Anterior cingulate cortex (tissue), 58 donors: ENCODE results near the gene CDK18.
"Not testable (repeated sequence)": the region's sequence is repeated elsewhere in the genome, so short reads cannot be mapped to it uniquely, and the experiment has no call there.

Experiments
- DNase-seq, 58 donors: peaks; one replicate each; lab custom pipeline; 2025; lab: John Stamatoyannopoulos, UW

Gene CDK18

DNA sequence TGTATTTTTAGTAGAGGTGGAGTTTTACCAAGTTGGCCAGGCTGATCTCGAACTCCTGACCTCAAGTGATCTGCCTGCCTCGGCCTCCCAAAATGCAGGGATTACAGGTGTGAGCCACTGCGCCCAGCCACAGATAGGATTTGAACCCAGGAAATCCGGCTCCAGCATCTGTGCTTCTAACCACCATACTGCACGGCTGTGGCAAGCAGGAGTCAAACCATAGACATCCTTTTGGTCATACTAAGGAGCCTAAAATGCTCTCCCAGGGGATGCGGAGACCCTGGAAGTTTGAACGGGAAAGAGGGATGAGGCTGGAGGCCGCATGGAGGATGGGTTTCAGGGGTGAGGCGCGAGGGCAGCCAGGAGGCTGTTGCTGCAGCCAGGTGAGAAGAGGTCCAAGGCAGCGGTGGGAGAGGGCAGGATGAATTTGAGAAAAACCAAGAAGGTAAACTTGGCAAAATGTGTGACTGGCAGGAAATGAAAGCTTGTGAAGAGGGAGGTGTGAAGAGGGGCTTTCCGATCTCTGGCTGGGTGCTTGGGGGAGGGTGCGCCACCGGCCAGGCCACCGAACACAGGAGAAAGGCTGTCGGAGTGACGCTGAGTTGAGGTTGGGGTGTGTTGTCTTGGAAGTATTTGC lies 24.0 kb upstream of the CDK18 start:
- DNase-seq: no peak

GRCh38 chr1:205481218-205481617 lies 23.3 kb upstream of the CDK18 start:
- DNase-seq: no peak

GRCh38 chr1:205481629-205482151 lies 22.8 kb upstream of the CDK18 start:
- no peak for DNase-seq

- DNase-seq: not testable (repeated sequence)
Measured at GRCh38 chr1:205482587-205482986, 21.9 kb upstream of the CDK18 start.

GRCh38 chr1:205483372-205483771 lies 21.1 kb upstream of the CDK18 start:
- no peak for DNase-seq

DNA sequence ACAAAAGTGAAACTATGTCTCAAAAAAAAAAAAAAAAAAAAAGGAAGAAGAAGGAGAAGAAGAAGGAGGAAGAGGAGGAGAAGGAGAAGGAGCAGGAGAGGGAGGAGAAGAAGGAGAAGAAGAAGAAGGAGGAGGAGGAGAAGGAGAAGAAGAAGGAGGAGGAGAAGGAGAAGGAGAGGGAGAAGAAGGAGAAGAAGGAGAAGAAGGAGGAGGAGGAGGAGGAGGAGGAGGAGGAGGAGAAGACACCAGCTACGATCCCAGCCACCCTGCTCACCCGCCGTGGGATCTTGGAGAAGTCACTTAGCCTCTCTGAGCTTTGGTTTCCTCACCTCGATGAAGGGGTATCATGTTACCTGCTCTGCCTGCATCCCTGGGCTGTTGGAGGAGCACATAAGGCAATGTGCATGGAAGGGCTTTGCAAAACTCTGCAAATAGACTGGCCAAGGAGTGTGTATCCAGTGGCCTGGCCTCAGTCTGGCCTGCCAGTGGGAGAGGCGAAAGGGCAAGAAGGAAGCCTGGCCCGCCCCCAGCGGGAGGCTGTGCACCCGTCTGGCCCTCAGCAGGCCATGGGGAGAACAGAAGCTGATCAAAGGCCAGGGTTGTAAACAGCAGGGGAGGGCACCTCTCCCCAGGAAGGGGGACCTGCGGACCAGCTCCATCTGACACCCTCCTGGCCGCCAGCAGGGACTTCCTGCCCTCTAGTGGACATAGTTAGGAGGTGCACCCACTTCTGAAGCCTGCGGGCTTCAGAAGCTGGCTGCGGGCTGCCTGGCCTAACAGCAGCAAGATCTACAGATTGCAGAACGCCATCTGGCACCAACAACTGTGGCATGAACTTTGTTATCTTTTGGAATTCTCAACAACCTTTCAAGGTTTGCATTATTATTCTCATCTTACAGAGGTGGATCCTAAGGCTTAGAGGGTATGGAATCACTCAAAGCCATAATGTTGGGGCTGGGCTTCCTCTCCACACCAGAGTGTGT lies 19.2 kb upstream of the CDK18 start:
- DNase-seq: peak in 47 of 58 donors; percentile 11 to 79 (median 49)

DNA sequence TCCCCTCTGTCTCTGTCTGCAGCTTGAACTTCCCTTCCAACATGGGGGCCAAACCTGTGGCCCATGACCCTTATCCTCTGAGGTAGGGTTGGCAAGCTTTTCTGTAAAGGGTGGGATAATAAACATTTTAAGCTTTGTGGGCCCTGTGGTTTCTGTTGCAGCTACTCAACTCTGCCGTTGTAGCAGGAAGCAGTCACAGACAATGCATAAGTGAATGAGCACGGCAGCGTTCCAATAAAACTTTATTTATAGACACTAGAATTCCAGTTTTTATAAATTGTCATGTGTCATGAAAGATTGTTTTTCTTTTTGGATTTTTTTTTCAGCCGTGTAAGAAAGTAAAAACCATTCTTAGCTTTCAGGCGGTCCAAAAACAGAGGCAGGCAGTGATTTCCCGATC lies 18.2 kb upstream of the CDK18 start:
- no peak for DNase-seq

DNA sequence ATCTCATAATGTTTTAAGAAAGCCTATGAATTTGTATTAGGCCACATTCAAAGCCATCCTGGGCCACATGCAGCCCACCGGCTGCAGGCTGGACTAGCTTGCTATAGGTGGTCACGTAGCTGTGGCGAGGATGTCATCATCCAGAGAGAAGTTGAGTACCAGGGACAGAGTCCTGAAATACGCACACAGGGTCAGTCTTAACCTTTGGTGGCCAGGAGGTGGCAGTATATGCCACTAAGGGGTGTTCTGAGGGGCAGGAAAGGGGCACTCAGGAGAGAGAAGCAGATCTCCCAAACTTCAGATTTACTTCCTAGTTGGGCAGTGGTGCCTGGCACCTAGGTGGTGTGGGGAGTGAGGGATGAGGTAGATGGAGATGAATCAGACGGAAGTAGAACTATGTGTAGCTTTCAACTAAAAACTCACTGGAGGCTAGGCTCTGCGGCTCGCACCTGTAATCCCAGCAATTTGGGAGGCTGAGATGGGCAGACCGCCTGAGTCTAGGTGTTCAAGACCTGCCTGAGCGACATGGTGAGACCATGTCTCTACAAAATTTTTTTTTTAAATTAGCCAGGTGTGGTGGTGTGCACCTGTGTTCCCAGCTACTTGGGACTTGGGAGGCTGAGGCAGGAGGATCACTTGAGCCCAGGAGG lies 16.3 kb upstream of the CDK18 start:
- DNase-seq: peak in 33 of 58 donors; percentile 18 to 70 (median 38)

DNA sequence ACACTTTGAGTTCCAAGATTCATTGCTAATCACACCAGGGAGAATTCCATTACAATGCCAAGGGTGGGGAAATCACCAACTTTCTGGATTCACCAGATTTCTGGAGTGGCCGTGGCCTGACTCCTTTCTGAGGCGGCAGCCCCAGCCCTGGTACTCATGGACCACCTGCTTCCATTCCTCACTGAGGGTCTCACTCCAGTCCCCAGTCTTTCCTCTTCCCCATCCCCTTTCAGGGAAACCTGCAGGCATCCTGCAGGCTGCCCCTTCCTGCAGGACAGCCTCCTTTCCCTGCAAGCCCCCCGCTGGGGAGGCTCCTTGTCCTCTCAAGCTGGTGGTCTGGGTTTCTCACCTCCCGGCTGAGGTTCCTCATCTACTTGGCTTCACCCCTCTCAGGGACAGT lies 12.7 kb upstream of the CDK18 start:
- no peak for DNase-seq

DNA sequence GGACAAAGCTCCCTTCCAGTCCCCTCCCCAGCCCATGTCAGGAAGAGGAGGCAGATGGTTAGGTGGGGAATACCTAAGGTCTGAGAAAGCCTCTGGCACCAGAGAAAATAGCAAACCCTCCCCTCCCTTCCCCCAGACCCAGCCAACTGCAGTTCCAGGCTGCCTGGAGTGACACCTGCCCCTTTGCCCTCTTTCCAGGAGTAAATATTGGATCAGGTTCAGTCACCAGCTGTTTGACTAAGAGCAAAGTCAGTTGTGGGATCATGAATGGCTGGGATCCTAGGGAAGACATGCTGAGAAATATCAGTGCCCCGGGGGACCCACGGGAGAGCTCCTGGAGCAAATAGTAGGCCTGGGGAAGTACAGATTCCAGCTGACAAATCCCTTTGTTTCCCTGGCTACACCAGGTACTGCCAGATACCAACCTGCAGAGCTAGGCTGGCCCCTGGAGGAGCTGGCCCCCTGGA lies 12.2 kb upstream of the CDK18 start:
- DNase-seq: no peak

- no peak for DNase-seq
Measured at GRCh38 chr1:205492774-205493173, 11.7 kb upstream of the CDK18 start.

GRCh38 chr1:205493241-205494085 lies 11.0 kb upstream of the CDK18 start:
- DNase-seq: peak in 6 of 58 donors; percentile 24 to 47 (median 35)

GRCh38 chr1:205494115-205494514 lies 10.4 kb upstream of the CDK18 start:
- DNase-seq: peak in 2 of 58 donors; percentile 16 to 33

DNA sequence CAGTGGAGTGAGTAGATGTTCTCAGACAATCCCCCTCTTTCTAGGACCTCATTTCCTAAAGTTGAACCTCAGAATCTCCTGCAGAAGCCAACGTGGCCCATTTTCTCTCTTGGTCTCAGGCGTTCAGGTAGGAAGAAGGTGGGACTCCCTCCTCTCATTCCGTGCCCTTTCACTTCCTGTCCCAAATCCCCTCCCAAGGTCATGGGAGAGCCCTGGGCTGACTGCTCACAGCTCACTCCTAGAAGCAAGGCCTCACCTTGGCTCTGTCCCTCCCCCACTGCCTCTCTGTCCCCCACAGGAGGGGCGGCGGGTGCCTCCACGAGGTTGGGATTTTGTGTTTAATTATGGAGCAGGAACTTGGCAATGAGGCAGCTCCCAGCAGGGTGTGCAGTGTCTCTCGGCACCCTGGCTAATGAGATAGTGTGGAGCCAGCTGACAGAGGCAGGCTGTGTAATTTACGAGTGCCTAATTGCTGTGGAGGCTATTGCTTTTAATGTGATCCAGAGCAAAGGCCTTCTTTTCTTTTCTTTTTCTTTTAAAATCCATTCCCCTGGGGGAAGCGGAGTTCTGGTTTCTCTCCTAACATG lies 9.1 kb upstream of the CDK18 start:
- peak in 27 of 58 donors; percentile 21 to 72 (median 40) for DNase-seq

DNA sequence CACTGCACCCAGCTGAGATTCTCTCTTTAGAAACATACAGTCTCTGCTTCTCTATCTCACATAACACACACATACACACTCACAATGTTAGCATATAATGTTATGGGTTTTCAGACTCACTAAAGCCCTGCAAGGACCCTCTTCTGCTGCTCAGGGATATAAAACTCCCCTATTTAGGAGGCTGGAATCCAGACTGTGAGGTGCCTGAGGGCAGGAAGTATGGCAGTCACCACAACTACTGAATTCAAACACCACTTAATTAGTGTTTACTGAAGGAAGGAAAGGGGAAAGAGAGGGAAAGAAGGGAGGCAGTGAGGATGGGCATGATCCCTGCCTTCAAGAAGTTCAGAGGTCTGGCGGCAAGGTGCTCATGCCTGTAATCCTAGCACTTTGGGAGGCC lies 7.8 kb upstream of the CDK18 start:
- DNase-seq: no peak

DNA sequence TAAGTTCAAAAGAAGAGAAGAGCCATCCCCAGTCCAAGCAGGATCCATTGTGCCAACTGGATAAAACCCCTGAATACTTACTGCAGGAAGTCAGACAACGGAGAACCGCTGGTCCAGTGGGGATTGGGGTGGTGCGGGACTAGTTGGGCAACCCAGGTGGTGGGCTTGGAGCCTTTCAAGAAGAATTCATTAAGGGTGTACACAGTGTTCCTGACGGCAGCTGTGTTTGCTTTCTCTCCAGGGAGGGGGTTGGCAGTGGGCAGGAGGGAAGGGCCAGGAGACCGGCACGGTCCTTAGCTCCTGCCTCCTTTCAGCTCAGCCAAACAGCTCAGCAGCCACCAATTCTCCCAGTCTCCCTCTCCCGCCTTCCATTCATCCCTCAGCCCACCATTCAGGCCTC lies 7.1 kb upstream of the CDK18 start:
- DNase-seq: no peak

DNA sequence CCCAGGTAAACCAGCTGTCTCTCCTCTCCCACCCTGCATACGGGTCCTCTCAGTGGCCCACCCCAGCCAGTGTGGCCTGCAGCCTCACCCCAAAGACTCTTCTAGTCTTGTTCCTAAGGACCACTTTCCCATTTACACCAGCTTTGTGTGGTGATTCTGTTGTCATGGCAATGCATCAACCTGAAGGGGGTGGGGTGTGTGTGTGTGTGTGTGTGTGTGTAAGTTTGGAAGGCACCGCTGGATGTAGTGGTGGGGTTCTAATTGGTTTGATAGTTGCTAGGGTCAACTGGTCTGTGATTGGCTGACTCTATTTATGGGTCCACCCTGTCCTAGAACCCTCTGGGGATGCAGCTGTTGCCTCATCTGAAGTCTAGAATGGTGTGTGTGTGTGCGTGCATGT lies 4.7 kb upstream of the CDK18 start:
- DNase-seq: no peak

DNA sequence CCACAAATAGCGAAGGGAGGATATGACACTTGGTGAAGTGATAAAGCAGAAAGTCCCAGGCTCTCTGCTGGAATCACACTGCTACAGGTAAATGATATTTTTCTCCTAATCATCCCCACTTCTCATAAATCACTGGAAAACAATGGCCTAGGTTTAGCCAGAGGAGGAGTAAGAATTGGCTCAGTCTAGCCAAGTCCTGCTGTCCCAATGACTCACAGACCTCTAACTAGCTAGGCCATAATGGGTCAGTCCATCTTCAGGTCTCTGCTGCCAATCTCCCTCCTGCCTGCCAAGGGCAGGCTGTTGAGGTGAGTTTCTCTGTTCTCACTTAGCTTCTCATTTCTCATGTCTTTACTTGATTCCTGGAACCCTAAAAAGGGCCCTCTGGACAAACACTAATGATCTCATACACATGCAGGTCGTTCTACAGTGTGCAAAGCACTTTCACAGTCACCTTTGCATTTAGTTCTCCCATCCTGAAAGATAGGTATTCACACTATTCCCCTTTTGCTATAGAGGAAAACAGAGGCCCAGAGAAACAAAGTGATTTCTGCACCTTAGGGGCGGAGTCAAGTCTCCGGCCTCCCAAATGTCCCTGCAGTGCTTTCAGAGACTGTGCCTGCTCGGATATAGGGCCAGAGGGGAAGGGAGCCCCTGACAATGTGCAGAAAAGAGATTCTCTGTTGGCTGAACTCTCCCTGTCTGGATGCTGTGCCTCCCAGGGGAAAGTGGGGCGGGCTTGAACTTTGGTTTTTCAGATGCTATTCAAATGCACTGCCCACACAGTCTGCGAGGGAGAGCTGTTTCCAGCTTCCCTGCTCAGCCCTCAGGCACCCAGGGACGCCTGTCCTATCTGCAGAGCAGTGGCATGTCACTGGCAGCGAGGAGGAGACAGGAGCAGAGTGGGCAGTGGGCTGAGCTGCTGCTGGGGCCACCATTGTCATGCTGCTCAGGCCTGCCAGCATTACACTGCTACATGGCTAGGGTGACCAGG lies 3.9 kb upstream of the CDK18 start:
- DNase-seq: no peak
